Fibroblast of lung (primary cell): ENCODE measurements around the gene SACS. TPM values are rescaled to one million over a fixed set of nuclear protein-coding genes. Genes with fewer than 3 reads are reported as not detected.

ENCODE experiments used
- DNase-seq, 2 donors: peaks; one replicate each; pipeline versions ENCODE4 v3.0.0 to v3.0.0-alpha.2; 2010; ENCODE audit warnings: low read depth in 2 of 2
- H2AFZ ChIP-seq: 2 replicates; pipeline ENCODE4 v1.5.1; 2012; ENCODE audit warnings: low read length, control low read depth, inconsistent platforms
- H3K27ac ChIP-seq: 2 replicates; pipeline ENCODE4 v1.5.1; 2011; ENCODE audit warnings: low read length, control low read depth; ENCODE audit not compliant: insufficient read depth
- H3K27me3 ChIP-seq: 2 replicates; pipeline ENCODE4 v1.5.1; 2011; ENCODE audit warnings: mild to moderate bottlenecking, low read length; ENCODE audit not compliant: control insufficient read depth, insufficient read depth
- H3K36me3 ChIP-seq: 2 replicates; pipeline ENCODE4 v1.5.1; 2011; ENCODE audit warnings: low read length; ENCODE audit not compliant: control insufficient read depth, insufficient read depth
- H3K4me1 ChIP-seq: 2 replicates; pipeline ENCODE4 v1.5.1; 2011; ENCODE audit warnings: low read length; ENCODE audit not compliant: control insufficient read depth, insufficient read depth; ENCODE audit errors: extremely low read depth
- H3K4me2 ChIP-seq: 2 replicates; pipeline ENCODE4 v1.5.1; 2011; ENCODE audit warnings: low read length, control low read depth; ENCODE audit not compliant: insufficient read depth; ENCODE audit errors: extremely low read depth
- H3K4me3 ChIP-seq, 4 experiments: fragments of 200-600 bp in 1 of 4; sonication (generic) in 1 of 4; replicated peaks in 1 of 4; 2 replicates each; pipeline ENCODE4 v1.5.1; 2011 to 2016; ENCODE audit warnings: low read length in 4 of 4, low read depth in 3 of 4, mild to moderate bottlenecking in 3 of 4, control low read depth in 2 of 4, inconsistent platforms in 1 of 4, mixed read lengths in 1 of 4; ENCODE audit not compliant: insufficient read depth in 1 of 4; ENCODE audit errors: control extremely low read depth in 1 of 4
- H3K79me2 ChIP-seq: 2 replicates; pipeline ENCODE4 v1.5.1; 2012; ENCODE audit warnings: mild to moderate bottlenecking, low read length, inconsistent platforms; ENCODE audit not compliant: control insufficient read depth, insufficient read depth
- H3K9ac ChIP-seq: 2 replicates; pipeline ENCODE4 v1.5.1; 2011; ENCODE audit warnings: mild to moderate bottlenecking, low read length, control low read depth; ENCODE audit not compliant: insufficient read depth
- H3K9me3 ChIP-seq: 2 replicates; pipeline ENCODE4 v1.5.1; 2012; ENCODE audit warnings: low read depth, low read length; ENCODE audit not compliant: control insufficient read depth, insufficient read depth
- H4K20me1 ChIP-seq: 2 replicates; pipeline ENCODE4 v1.5.1; 2011; ENCODE audit warnings: low read length; ENCODE audit not compliant: control insufficient read depth, insufficient read depth; ENCODE audit errors: extremely low read depth
- EZH2 ChIP-seq: IDR thresholded peaks from 2 replicates; pipeline ENCODE4 v1.5.1; 2012; ENCODE audit warnings: low read length, control low read depth, mild to moderate bottlenecking; ENCODE audit errors: missing control alignments
- polyA plus RNA-seq, 2 donors: library from polyadenylated mRNA; depleted of rRNA in 1 of 2; stranded (reverse) in 1 of 2; unstranded in 1 of 2; fragments of >200 nt; gene quantifications; 2 replicates each; pipeline ENCODE4 v1.2.1, GENCODE V29; 2011 to 2012; ENCODE audit warnings: missing spikeins in 1 of 2
- total RNA-seq: library from RNA; depleted of rRNA; stranded (reverse); fragments of >200 nt; gene quantifications from 2 replicates; pipeline ENCODE4 v1.2.1, GENCODE V29; 2014
- TF ChIP-seq, protein P1 (sequence below), 2 donors: IDR thresholded peaks in 1 of 2; conservative IDR thresholded peaks in 1 of 2; 1 replicate in 1 of 2; 2 replicates in 1 of 2; pipeline ENCODE4 v1.5.1; 2011 to 2012; ENCODE audit warnings: low read length in 2 of 2, control low read depth in 1 of 2, inconsistent platforms in 1 of 2, low read depth in 1 of 2, mild to moderate bottlenecking in 1 of 2

Gene SACS
- total and polyA plus RNA-seq, 2 donors (not counting 1 experiment from before 2014, with no cell fraction given): 43.1 to 94.5 TPM

DNA sequence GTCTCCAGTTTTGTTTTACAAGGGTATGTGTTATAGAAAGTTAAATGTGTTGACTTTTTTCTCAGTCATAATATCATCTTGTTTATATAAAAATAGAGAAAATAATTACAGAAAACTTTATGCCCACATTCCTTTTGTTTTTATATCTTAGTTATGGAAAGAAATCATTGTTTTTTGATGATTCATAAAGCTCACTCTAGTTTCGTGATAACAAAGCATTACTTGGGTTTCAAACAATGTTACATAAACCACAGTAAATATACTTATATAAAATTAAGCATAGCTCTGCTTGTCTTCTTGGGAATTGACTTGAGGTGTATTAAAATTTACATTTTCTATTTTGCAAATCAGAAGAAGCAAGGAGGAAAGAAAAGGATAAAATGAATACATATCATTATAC is 140.9 kb downstream of the SACS start:
- Histone ChIP-seq H3K9ac (no peak overlapping the region), H3K4me2 (no peak overlapping the region), H4K20me1 (no peaks in the 10 kb centered on the region), H3K27me3 (no peaks in the 10 kb centered on the region), H3K27ac (no peak overlapping the region), H3K4me3 (no peak overlapping the region), H3K79me2 (no peaks in the 10 kb centered on the region), H3K36me3 (no peaks in the 10 kb centered on the region), H3K4me1 (no peaks in the 10 kb centered on the region), H2AFZ (no peak overlapping the region), H3K9me3 (no peaks in the 10 kb centered on the region)
- TF ChIP-seq EZH2: no peak
- TF ChIP-seq, protein P1, sequence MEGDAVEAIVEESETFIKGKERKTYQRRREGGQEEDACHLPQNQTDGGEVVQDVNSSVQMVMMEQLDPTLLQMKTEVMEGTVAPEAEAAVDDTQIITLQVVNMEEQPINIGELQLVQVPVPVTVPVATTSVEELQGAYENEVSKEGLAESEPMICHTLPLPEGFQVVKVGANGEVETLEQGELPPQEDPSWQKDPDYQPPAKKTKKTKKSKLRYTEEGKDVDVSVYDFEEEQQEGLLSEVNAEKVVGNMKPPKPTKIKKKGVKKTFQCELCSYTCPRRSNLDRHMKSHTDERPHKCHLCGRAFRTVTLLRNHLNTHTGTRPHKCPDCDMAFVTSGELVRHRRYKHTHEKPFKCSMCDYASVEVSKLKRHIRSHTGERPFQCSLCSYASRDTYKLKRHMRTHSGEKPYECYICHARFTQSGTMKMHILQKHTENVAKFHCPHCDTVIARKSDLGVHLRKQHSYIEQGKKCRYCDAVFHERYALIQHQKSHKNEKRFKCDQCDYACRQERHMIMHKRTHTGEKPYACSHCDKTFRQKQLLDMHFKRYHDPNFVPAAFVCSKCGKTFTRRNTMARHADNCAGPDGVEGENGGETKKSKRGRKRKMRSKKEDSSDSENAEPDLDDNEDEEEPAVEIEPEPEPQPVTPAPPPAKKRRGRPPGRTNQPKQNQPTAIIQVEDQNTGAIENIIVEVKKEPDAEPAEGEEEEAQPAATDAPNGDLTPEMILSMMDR (conservative IDR thresholded peaks at IDR 0.05 in 1 of 2, IDR thresholded peaks at IDR 0.05 in 1 of 2; ENCODE audit: low read depth in 1 of 2, low read length in 2 of 2): no peak
- peak in 1 of 2 donors; percentile 12 for DNase-seq

DNA sequence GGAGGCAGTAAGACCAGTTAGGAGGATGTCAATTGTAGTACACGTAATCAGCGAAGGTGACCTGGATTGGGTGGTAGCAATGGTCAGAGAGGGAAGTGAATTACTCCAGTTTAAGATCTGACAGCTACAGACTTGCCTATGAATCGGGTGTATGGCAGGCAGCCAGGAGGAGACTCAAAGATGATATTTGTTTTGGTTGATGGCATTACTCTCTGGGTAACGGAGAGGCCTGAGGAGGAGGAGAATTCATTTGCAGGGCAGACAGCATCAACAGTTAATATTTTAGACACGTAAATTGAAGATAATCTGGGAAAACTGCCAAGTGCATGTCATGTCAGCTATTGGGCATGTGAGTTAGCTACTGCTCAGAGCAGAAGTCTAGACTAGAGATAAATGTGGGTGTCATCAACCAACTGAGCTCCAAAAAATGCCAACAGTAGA is 143.6 kb downstream of the SACS start:
- TF ChIP-seq, protein P1 (conservative IDR thresholded peaks at IDR 0.05 in 1 of 2, IDR thresholded peaks at IDR 0.05 in 1 of 2; ENCODE audit: low read depth in 1 of 2, low read length in 2 of 2): no peak
- TF ChIP-seq EZH2: no peak
- Histone ChIP-seq H3K27ac (no peak overlapping the region), H3K79me2 (no peaks in the 10 kb centered on the region), H3K9ac (no peak overlapping the region), H3K4me3 (no peak overlapping the region), H2AFZ (no peak overlapping the region), H3K36me3 (no peaks in the 10 kb centered on the region), H3K4me1 (no peaks in the 10 kb centered on the region), H3K4me2 (no peak overlapping the region), H3K27me3 (no peaks in the 10 kb centered on the region), H4K20me1 (no peaks in the 10 kb centered on the region), H3K9me3 (no peaks in the 10 kb centered on the region)
- peak; percentile 45 to 57 for DNase-seq

DNA sequence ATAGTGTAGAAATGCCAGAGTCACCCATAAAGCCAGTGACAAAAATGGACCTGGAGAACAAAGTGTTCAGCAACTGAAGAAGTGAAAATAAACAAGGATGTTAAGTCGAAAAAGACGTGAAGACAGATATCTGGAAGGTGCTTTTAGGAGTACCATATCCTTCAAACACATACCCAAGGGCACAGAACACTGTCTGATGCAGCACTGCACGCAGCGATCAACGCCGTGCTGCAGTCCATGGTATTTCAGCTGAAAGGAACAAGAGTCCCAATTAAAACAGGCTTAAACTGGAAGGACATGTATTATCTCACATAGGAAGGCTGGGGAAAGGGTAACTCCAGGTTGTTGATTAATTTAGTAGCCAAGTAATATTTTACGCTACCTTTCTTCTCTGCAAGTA is 144.5 kb downstream of the SACS start:
- no peak overlapping the region for H3K4me3 ChIP-seq
- no peaks in the 10 kb centered on the region for H4K20me1 ChIP-seq
- H3K4me2 ChIP-seq: no peak overlapping the region
- TF ChIP-seq, protein P1 (conservative IDR thresholded peaks at IDR 0.05 in 1 of 2, IDR thresholded peaks at IDR 0.05 in 1 of 2; ENCODE audit: low read depth in 1 of 2, low read length in 2 of 2): no peak
- no peak for TF ChIP-seq EZH2
- H3K27ac ChIP-seq: no peak overlapping the region
- no peaks in the 10 kb centered on the region for H3K4me1 ChIP-seq
- no peak overlapping the region for H3K9ac ChIP-seq
- no peaks in the 10 kb centered on the region for H3K36me3 ChIP-seq
- DNase-seq: no peak
- H3K9me3 ChIP-seq: no peaks in the 10 kb centered on the region
- H2AFZ ChIP-seq: no peak overlapping the region
- no peaks in the 10 kb centered on the region for H3K27me3 ChIP-seq
- no peaks in the 10 kb centered on the region for H3K79me2 ChIP-seq
